K562 (cell line): ENCODE data around the gene LRP1B. TPM values are rescaled to one million over a fixed set of nuclear protein-coding genes. Genes with fewer than 3 reads are reported as not detected.

ENCODE experiments used
- ATAC-seq: fragments of 200-7000 bp; cut with Tn5 transposase; 3 replicates; pipeline ENCODE4 v1.9.1; 2020; ENCODE audit warnings: moderate library complexity
- BruUV-seq: library from RNA; stranded (reverse); fragments of 400-500 nt; replicated peaks from 2 replicates; lab custom pipeline; 2021; lab: Mats Ljungman, UMichigan
- CTCF ChIA-PET: fragments of 300-600 bp; formaldehyde crosslinking; extraction: SDS; loops from one replicate; lab custom pipeline; 2021; ENCODE audit warnings: low intra/inter-chr PET ratio; lab: Yijun Ruan, JAX
- POLR2A ChIA-PET: fragments of 300-600, 350-650 bp; sonication (Branson Sonifier 250); formaldehyde crosslinking; extraction: SDS; loops from one replicate; lab custom pipeline; 2021; ENCODE audit warnings: antibody characterized with exemption, inconsistent platforms; lab: Yijun Ruan, JAX
- DNase-seq, 4 experiments: peaks; one replicate each; pipeline versions ENCODE4 v3.0.0 to v3.0.0-alpha.2; 2011 to 2018; ENCODE audit warnings: low spot score in 3 of 4, mixed read lengths in 3 of 4; ENCODE audit errors: extremely low read depth in 1 of 4
- FAIRE-seq: peaks from 2 replicates; lab custom pipeline; 2011; peaks lifted over from hg19 to GRCh38; lab: Jason Lieb, UNC
- H2AFZ ChIP-seq: 2 replicates; pipeline ENCODE4 v1.6.0; 2011; ENCODE audit warnings: low read depth, low read length, control low read depth, inconsistent platforms
- H3K27ac ChIP-seq: fragments of 200-600 bp; 3 replicates; pipeline ENCODE4 v1.8.0; 2011; ENCODE audit warnings: low read depth, mild to moderate bottlenecking, control low read depth, inconsistent platforms, low read length, moderate library complexity, mixed read lengths; ENCODE audit errors: extremely low read depth
- H3K27me3 ChIP-seq, 2 experiments: fragments of 300-600 bp in 1 of 2; 2 replicates in 1 of 2; 3 replicates in 1 of 2; pipeline versions ENCODE4 v1.6.0 to v1.8.0; 2011; ENCODE audit warnings: inconsistent platforms in 2 of 2, low read length in 2 of 2, mild to moderate bottlenecking in 1 of 2, mixed read lengths in 1 of 2, moderate library complexity in 1 of 2; ENCODE audit not compliant: control insufficient read depth in 2 of 2, insufficient read depth in 2 of 2
- H3K36me3 ChIP-seq: fragments of 300-600 bp; 3 replicates; pipeline ENCODE4 v1.8.0; 2011; ENCODE audit warnings: mild to moderate bottlenecking, low read length, inconsistent platforms; ENCODE audit not compliant: control insufficient read depth, insufficient read depth
- H3K4me1 ChIP-seq, 2 experiments: fragments of 200-600 bp in 1 of 2; replicated peaks in 1 of 2; 2 replicates in 1 of 2; 3 replicates in 1 of 2; pipeline versions ENCODE4 v1.5.1 to v1.8.0; 2011; ENCODE audit warnings: inconsistent platforms in 2 of 2, low read length in 2 of 2, mild to moderate bottlenecking in 1 of 2, mixed read lengths in 1 of 2, moderate library complexity in 1 of 2; ENCODE audit not compliant: control insufficient read depth in 2 of 2, insufficient read depth in 2 of 2
- H3K4me2 ChIP-seq: 2 replicates; pipeline ENCODE4 v1.6.1; 2011; ENCODE audit warnings: low read length, control low read depth, inconsistent platforms, mixed read lengths; ENCODE audit not compliant: insufficient read depth
- H3K4me3 ChIP-seq: fragments of 200-600 bp; sonication (generic), shearing (Covaris generic); 2 replicates; pipeline ENCODE4 v1.5.1; 2016; ENCODE audit warnings: control low read depth, inconsistent platforms
- H3K79me2 ChIP-seq: fragments of 200-600 bp; 3 replicates; pipeline ENCODE4 v1.8.0; 2011; ENCODE audit warnings: low read length, inconsistent platforms; ENCODE audit not compliant: control insufficient read depth, insufficient read depth
- H3K9ac ChIP-seq, 2 experiments: 2 replicates each; pipeline versions ENCODE4 v1.6.0 to v1.6.1; 2011; ENCODE audit warnings: low read depth in 2 of 2, low read length in 2 of 2, control low read depth in 1 of 2, inconsistent platforms in 1 of 2, mild to moderate bottlenecking in 1 of 2, mixed read lengths in 1 of 2; ENCODE audit not compliant: insufficient read depth in 1 of 2
- H3K9me1 ChIP-seq: one replicate; pipeline ENCODE4 v1.6.0; 2011; ENCODE audit warnings: inconsistent platforms, mild to moderate bottlenecking, low read length, moderate library complexity; ENCODE audit not compliant: control insufficient read depth, insufficient read depth
- H3K9me3 ChIP-seq: replicated peaks from 2 replicates; pipeline ENCODE4 v1.5.1; 2011; ENCODE audit warnings: low read depth, low read length, inconsistent platforms; ENCODE audit not compliant: control insufficient read depth, insufficient read depth
- H4K20me1 ChIP-seq: replicated peaks from 2 replicates; pipeline ENCODE4 v1.6.1; 2011; ENCODE audit warnings: low read length, inconsistent platforms, mixed read lengths; ENCODE audit not compliant: control insufficient read depth, insufficient read depth
- ARID2 ChIP-seq: fragments of 450-650 bp; IDR thresholded peaks from 2 replicates; pipeline ENCODE4 v1.6.1; 2017; ENCODE audit warnings: antibody characterized with exemption, mild to moderate bottlenecking
- ATF2 ChIP-seq: sonication (generic); formaldehyde crosslinking; IDR thresholded peaks from 2 replicates; pipeline ENCODE4 v1.8.1; 2022; ENCODE audit warnings: missing genetic modification reagents
- DACH1 ChIP-seq: fragments of 450-650 bp; IDR thresholded peaks from 2 replicates; pipeline ENCODE4 v1.6.1; 2018; ENCODE audit not compliant: partially characterized antibody
- ELK1 ChIP-seq: sonication (generic); formaldehyde crosslinking; IDR thresholded peaks from 2 replicates; pipeline ENCODE4 v1.8.1; 2022; ENCODE audit warnings: missing genetic modification reagents
- ELK3 ChIP-seq: fragments of 450-650 bp; formaldehyde crosslinking; IDR thresholded peaks from 2 replicates; pipeline ENCODE4 v1.4.0; 2020; ENCODE audit warnings: mild to moderate bottlenecking
- FOXA1 ChIP-seq: fragments of 450-650 bp; IDR thresholded peaks from 2 replicates; pipeline ENCODE4 v1.6.1; 2016; ENCODE audit warnings: mild to moderate bottlenecking, borderline replicate concordance
- HIVEP1 ChIP-seq: fragments of 250-450 bp; sonication (Bioruptor Pico); IDR thresholded peaks from 2 replicates; pipeline ENCODE4 v1.4.0; 2020; ENCODE audit warnings: mild to moderate bottlenecking
- IFI16 ChIP-seq: fragments of 250-450 bp; sonication (Bioruptor Pico); IDR thresholded peaks from 2 replicates; pipeline ENCODE4 v2.1.2; 2022; ENCODE audit warnings: mild to moderate bottlenecking, inconsistent platforms
- MCM3 ChIP-seq: fragments of 450-650 bp; IDR thresholded peaks from 2 replicates; pipeline ENCODE4 v1.6.1; 2016
- NCOA2 ChIP-seq, 2 experiments: fragments of 450-650 bp; IDR thresholded peaks; 2 replicates each; pipeline ENCODE4 v1.6.1; 2018; ENCODE audit warnings: mild to moderate bottlenecking in 2 of 2, moderate library complexity in 1 of 2; ENCODE audit not compliant: partially characterized antibody in 2 of 2
- NR0B1 ChIP-seq: fragments of 450-650 bp; IDR thresholded peaks from one replicate; pipeline ENCODE4 v1.6.1; 2018; ENCODE audit warnings: mild to moderate bottlenecking, moderate library complexity; ENCODE audit not compliant: partially characterized antibody
- SIRT6 ChIP-seq: IDR thresholded peaks from one replicate; pipeline ENCODE4 v1.6.1; 2012; ENCODE audit warnings: low read depth, mild to moderate bottlenecking, control low read depth, inconsistent platforms, low read length, moderate library complexity
- TAF9B ChIP-seq: fragments of 450-650 bp; IDR thresholded peaks from 2 replicates; pipeline ENCODE4 v1.6.1; 2018; ENCODE audit warnings: mild to moderate bottlenecking; ENCODE audit not compliant: partially characterized antibody
- THRAP3 ChIP-seq: fragments of 450-650 bp; IDR thresholded peaks from 2 replicates; pipeline ENCODE4 v1.6.1; 2016; ENCODE audit warnings: mild to moderate bottlenecking, inconsistent platforms, borderline replicate concordance
- ZNF280A ChIP-seq: fragments of 450-650 bp; IDR thresholded peaks from 2 replicates; pipeline ENCODE4 v1.6.1; 2018; ENCODE audit warnings: mild to moderate bottlenecking, low read depth; ENCODE audit not compliant: partially characterized antibody
- ZNF316 ChIP-seq: fragments of 450-650 bp; IDR thresholded peaks from 2 replicates; pipeline ENCODE4 v1.6.1; 2016
- ZNF354B ChIP-seq: fragments of 250-450 bp; sonication (Bioruptor Pico); IDR thresholded peaks from 2 replicates; pipeline ENCODE4 v1.4.0; 2020
- ZNF507 ChIP-seq: conservative IDR thresholded peaks from 2 replicates; pipeline ENCODE4 v1.6.1; 2017; ENCODE audit warnings: missing genetic modification characterization, missing compliant biosample characterization
- in situ Hi-C: fragments of 300-500 bp; cut with MboI; formaldehyde crosslinking; loops from 4 replicates; pipeline ENCODE4 v1.15.0; 2018; ENCODE audit warnings: inconsistent platforms, mixed read lengths
- intact Hi-C: fragments of 100-400 bp; cut with micrococcal nuclease; formaldehyde crosslinking; loops from 2 replicates; pipeline ENCODE4 v1.14.2; 2022
- polyA plus RNA-seq, 8 experiments: library from polyadenylated mRNA; depleted of rRNA in 4 of 8; stranded (reverse) in 5 of 8; unstranded in 3 of 8; fragments of >200 nt; fragmentation: Nextera tagmentation in 2 of 8; fragmentation: Illumina TruSeq in 1 of 8; extraction: Ambion mirVana in 2 of 8; extraction: Trizol in 1 of 8; gene quantifications; 2 replicates each; pipeline versions ENCODE4 v1.2.1 to v1.2.3, GENCODE V29; 2011 to 2014; ENCODE audit warnings: inconsistent platforms in 1 of 8, missing spikeins in 1 of 8
- total RNA-seq, 7 experiments: library from RNA; depleted of rRNA in 6 of 7; stranded (reverse); fragments of >200 nt in 6 of 7; fragmentation: Illumina TruSeq in 2 of 7; extraction: Trizol in 2 of 7; gene quantifications; 2 replicates each; pipeline versions ENCODE4 v1.2.1 to v1.2.3, GENCODE V29; 2011 to 2021; ENCODE audit warnings: low replicate concordance in 1 of 7

Gene LRP1B
- total and polyA plus RNA-seq, 9 of the 15 experiments (the other 6 are each of a cell fraction or from before 2014, with no cell fraction given) = not detected

- H3K36me3 ChIP-seq = no peaks in the 10 kb centered on the region
- no peak overlapping the region for H3K4me2 ChIP-seq
- CTCF ChIA-PET = no interaction called here
- H3K27me3 ChIP-seq = no peaks in the 10 kb centered on the region
- BruUV-seq = no TSS peak
- no peak overlapping the region for H3K27ac ChIP-seq
- in situ Hi-C loops = no loop called here
- H4K20me1 ChIP-seq = no peaks in the 10 kb centered on the region
- ATAC-seq (no peak), DNase-seq (no peak), FAIRE-seq (no peak)
- POLR2A ChIA-PET = no interaction called here
- intact Hi-C loops = no loop called here
- H3K79me2 ChIP-seq = no peaks in the 10 kb centered on the region
- H3K9ac ChIP-seq = no peak overlapping the region
- no peaks in the 10 kb centered on the region for H3K9me1 ChIP-seq
- H3K4me1 ChIP-seq = no peaks in the 10 kb centered on the region
- no peaks in the 10 kb centered on the region for H3K9me3 ChIP-seq
- H3K4me3 ChIP-seq = no peak overlapping the region
- H2AFZ ChIP-seq = no peak overlapping the region
- TF ChIP-seq IFI16 (CRISPR knock-in tag) (no peak), ZNF354B (CRISPR knock-in tag) (no peak), ELK1 (no peak), DACH1 (no peak), NR0B1 (no peak), FOXA1 (no peak), ZNF280A (no peak), ARID2 (no peak), ZNF316 (no peak), THRAP3 (no peak), ELK3 (no peak), MCM3 (no peak), TAF9B (no peak), ZNF507 (no peak), ATF2 (CRISPR knock-in tag) (no peak), HIVEP1 (no peak), SIRT6 (no peak), NCOA2 (IDR thresholded peaks at IDR 0.05; ENCODE audit: partially characterized antibody in 2 of 2) (no peak)
These were observed 1541.1 kb downstream of the LRP1B start for GRCh38 chr2:140589696-140590095.
